PC-9 (cell line): ENCODE data around the gene CALHM4. TPM values are rescaled to one million over a fixed set of nuclear protein-coding genes. Genes with fewer than 3 reads are reported as not detected.

Experiments
- BruUV-seq: library from RNA; stranded (reverse); fragments of 400-500 nt; replicated peaks from 2 replicates; lab custom pipeline; 2021; lab: Mats Ljungman, UMichigan
- CTCF ChIA-PET: fragments of 300-600 bp; sonication (Branson Sonifier 250); formaldehyde crosslinking; loops from one replicate; lab custom pipeline; 2022; ENCODE audit warnings: antibody characterized with exemption; lab: Charles Lee
- POLR2A ChIA-PET: fragments of 300-600 bp; sonication (Branson Sonifier 250); formaldehyde crosslinking; loops from one replicate; lab custom pipeline; 2022; ENCODE audit warnings: antibody characterized with exemption; ENCODE audit not compliant: unreplicated experiment; lab: Charles Lee
- DNase-seq, 2 experiments: peaks; one replicate each; pipeline versions ENCODE4 v3.0.0 to v3.0.0-alpha.2; 2015 to 2022; ENCODE audit warnings: mixed read lengths in 1 of 2
- H2AFZ ChIP-seq: fragments of 200-600 bp; sonication (generic); 2 replicates; pipeline ENCODE4 v1.8.1; 2017; ENCODE audit warnings: antibody characterized with exemption
- H3F3A ChIP-seq: fragments of 200-600 bp; sonication (generic); 2 replicates; pipeline ENCODE4 v1.8.1; 2017; ENCODE audit warnings: antibody characterized with exemption, mild to moderate bottlenecking, low read depth; ENCODE audit not compliant: insufficient read depth
- H3K27ac ChIP-seq: fragments of 200-600 bp; sonication (generic); 2 replicates; pipeline ENCODE4 v1.6.1; 2016; ENCODE audit warnings: mixed run types
- H3K27me3 ChIP-seq: fragments of 200-600 bp; sonication (generic); 2 replicates; pipeline ENCODE4 v1.6.1; 2016; ENCODE audit warnings: low read depth, mixed run types; ENCODE audit not compliant: insufficient read depth
- H3K36me3 ChIP-seq: fragments of 200-600 bp; sonication (generic); 2 replicates; pipeline ENCODE4 v1.6.1; 2016; ENCODE audit warnings: low read depth, mixed run types
- H3K4me1 ChIP-seq: fragments of 200-600 bp; sonication (generic); replicated peaks from 2 replicates; pipeline ENCODE4 v1.6.1; 2016; ENCODE audit warnings: mixed run types; ENCODE audit not compliant: insufficient read depth
- H3K4me2 ChIP-seq: fragments of 200-600 bp; sonication (generic); 2 replicates; pipeline ENCODE4 v1.6.1; 2017; ENCODE audit warnings: mixed run types
- H3K4me3 ChIP-seq: fragments of 200-600 bp; sonication (generic); 2 replicates; pipeline ENCODE4 v1.6.1; 2016; ENCODE audit warnings: mixed run types
- H3K79me2 ChIP-seq: fragments of 200-600 bp; sonication (generic); 2 replicates; pipeline ENCODE4 v1.6.1; 2017; ENCODE audit warnings: low read depth, mixed run types
- H3K9me2 ChIP-seq: fragments of 200-600 bp; sonication (generic); 2 replicates; pipeline ENCODE4 v1.8.1; 2017; ENCODE audit warnings: mild to moderate bottlenecking; ENCODE audit not compliant: insufficient read depth
- H3K9me3 ChIP-seq: fragments of 200-600 bp; sonication (generic); 2 replicates; pipeline ENCODE4 v1.8.1; 2016; ENCODE audit warnings: low read depth; ENCODE audit not compliant: insufficient read depth
- H4K20me1 ChIP-seq: fragments of 200-600 bp; sonication (generic); 2 replicates; pipeline ENCODE4 v1.8.1; 2017; ENCODE audit not compliant: insufficient read depth
- CTCF ChIP-seq: fragments of 200-600 bp; sonication (generic); conservative IDR thresholded peaks from 2 replicates; pipeline ENCODE4 v1.6.1; 2017; ENCODE audit warnings: mixed run types, antibody characterized with exemption, mild to moderate bottlenecking, moderate library complexity
- EZH2 ChIP-seq: fragments of 200-600 bp; sonication (generic); IDR thresholded peaks from 2 replicates; pipeline ENCODE4 v1.8.0; 2017; ENCODE audit warnings: antibody characterized with exemption, low read depth
- intact Hi-C: fragments of 100-400 bp; cut with micrococcal nuclease; formaldehyde crosslinking; loops from one replicate; pipeline ENCODE4 v1.10.0; 2022; ENCODE audit not compliant: unreplicated experiment
- total RNA-seq: library from RNA; stranded (reverse); gene quantifications from 2 replicates; pipeline ENCODE4 v1.2.3, GENCODE V29; 2021

Gene CALHM4
- total RNA-seq, 1 experiment from 2014 or later = not detected

GRCh38 chr6:116560130-116560529 is 6.6 kb downstream of the CALHM4 start:
- Histone ChIP-seq H3K79me2 (no peaks in the 10 kb centered on the region), H3K9me2 (no peaks in the 10 kb centered on the region; the same call in 1 of the 2 replicates), H3K4me2 (no peak overlapping the region), H4K20me1 (no peaks in the 10 kb centered on the region), H3K4me1 (peaks cover 14% of the 10 kb centered on the region; the same call in 1 of the 2 replicates), H2AFZ (no peak overlapping the region), H3K27ac (no peak overlapping the region), H3K9me3 (no peaks in the 10 kb centered on the region), H3K4me3 (no peak overlapping the region), H3F3A (peaks cover 11% of the 10 kb centered on the region; the same call in 1 of the 2 replicates), H3K36me3 (no peaks in the 10 kb centered on the region), H3K27me3 (no peaks in the 10 kb centered on the region)
- TF ChIP-seq CTCF = 0 out of 2 replicates have a peak, but pooled peaks have one; percentile 18
- no peak for TF ChIP-seq EZH2
- no peak for DNase-seq
- POLR2A ChIA-PET = no interaction called here
- BruUV-seq = no TSS peak
- CTCF ChIA-PET = interaction anchor here (0.6 to 1.2 kb wide), 4 partner anchors 11 to 636 kb away, joined by 3 to 9 read pairs (median 4); partner anchors contain the start of gene RWDD1
- intact Hi-C loops = loop anchor here (10.0 kb wide), 1 partner anchor 185 kb away; the partner anchor contains the start of gene DSE

- H3F3A ChIP-seq = peaks cover 11% of the 10 kb centered on the region; the same call in 1 of the 2 replicates
- no peaks in the 10 kb centered on the region for H3K27me3 ChIP-seq
- H3K79me2 ChIP-seq = no peaks in the 10 kb centered on the region
- no peak overlapping the region for H3K27ac ChIP-seq
- no peaks in the 10 kb centered on the region for H3K36me3 ChIP-seq
- CTCF ChIA-PET = interaction anchor here (0.5 to 1.2 kb wide), 8 partner anchors 9 to 513 kb away, joined by 3 to 9 read pairs (median 4); partner anchors contain the start of genes DSE and RWDD1
- no peak overlapping the region for H3K4me3 ChIP-seq
- no peaks in the 10 kb centered on the region for H3K9me3 ChIP-seq
- no peak overlapping the region for H2AFZ ChIP-seq
- H3K9me2 ChIP-seq = no peaks in the 10 kb centered on the region; the same call in 1 of the 2 replicates
- no peaks in the 10 kb centered on the region for H4K20me1 ChIP-seq
- peaks cover 14% of the 10 kb centered on the region; the same call in 1 of the 2 replicates for H3K4me1 ChIP-seq
- intact Hi-C loops = loop anchor here (1.0 to 10.0 kb wide), 2 partner anchors 187 to 293 kb away; partner anchors contain the start of gene DSE
- POLR2A ChIA-PET = interaction anchor here (0.6 to 0.8 kb wide), 2 partner anchors 203 to 550 kb away, joined by 5 to 11 read pairs; no protein-coding TSS in a partner anchor
- DNase-seq = peak; percentile 62 to 65
- H3K4me2 ChIP-seq = no peak overlapping the region
- no TSS peak for BruUV-seq
- TF ChIP-seq EZH2 = no peak
- peak; percentile 96 for TF ChIP-seq CTCF
These were observed 7.9 kb downstream of the CALHM4 start for GRCh38 chr6:116561377-116562018.

GRCh38 chr6:116562019-116562403 is 8.5 kb downstream of the CALHM4 start:
- Histone ChIP-seq H3K36me3 (no peaks in the 10 kb centered on the region), H3F3A (peaks cover 11% of the 10 kb centered on the region; the same call in 1 of the 2 replicates), H3K4me2 (no peak overlapping the region), H3K27ac (no peak overlapping the region), H2AFZ (no peak overlapping the region), H3K79me2 (no peaks in the 10 kb centered on the region), H3K4me3 (no peak overlapping the region), H3K9me2 (no peaks in the 10 kb centered on the region; the same call in 1 of the 2 replicates), H3K27me3 (no peaks in the 10 kb centered on the region), H4K20me1 (no peaks in the 10 kb centered on the region), H3K4me1 (peaks cover 14% of the 10 kb centered on the region; the same call in 1 of the 2 replicates), H3K9me3 (no peaks in the 10 kb centered on the region)
- ChIA-PET POLR2A (no interaction called here), CTCF (interaction anchor here (0.5 to 0.9 kb wide), 3 partner anchors 169 to 513 kb away, joined by 3 to 4 read pairs (median 3); no protein-coding TSS in a partner anchor)
- no TSS peak for BruUV-seq
- no peak for TF ChIP-seq EZH2
- no peak for TF ChIP-seq CTCF
- no peak for DNase-seq
- intact Hi-C loops = loop anchor here (10.0 kb wide), 1 partner anchor 187 kb away; the partner anchor contains the start of gene DSE
